Stimulated activated CD4-positive, alpha-beta T cell treated with anti-CD3 and anti-CD28 coated beads, Interleukin-4, amount 100 ng/mL, for 1 hour (primary cell): ENCODE results near the gene BICD1.
"Not testable (repeated sequence)": the region's sequence is repeated elsewhere in the genome, so short reads cannot be mapped to it uniquely, and the experiment has no call there.

Experiments
- DNase-seq: peaks from one replicate; pipeline ENCODE4 v3.0.0-alpha.2; 2020

Gene BICD1

GRCh38 chr12:32249777-32250176 lies 143.1 kb downstream of the BICD1 start:
- no peak for DNase-seq

DNA sequence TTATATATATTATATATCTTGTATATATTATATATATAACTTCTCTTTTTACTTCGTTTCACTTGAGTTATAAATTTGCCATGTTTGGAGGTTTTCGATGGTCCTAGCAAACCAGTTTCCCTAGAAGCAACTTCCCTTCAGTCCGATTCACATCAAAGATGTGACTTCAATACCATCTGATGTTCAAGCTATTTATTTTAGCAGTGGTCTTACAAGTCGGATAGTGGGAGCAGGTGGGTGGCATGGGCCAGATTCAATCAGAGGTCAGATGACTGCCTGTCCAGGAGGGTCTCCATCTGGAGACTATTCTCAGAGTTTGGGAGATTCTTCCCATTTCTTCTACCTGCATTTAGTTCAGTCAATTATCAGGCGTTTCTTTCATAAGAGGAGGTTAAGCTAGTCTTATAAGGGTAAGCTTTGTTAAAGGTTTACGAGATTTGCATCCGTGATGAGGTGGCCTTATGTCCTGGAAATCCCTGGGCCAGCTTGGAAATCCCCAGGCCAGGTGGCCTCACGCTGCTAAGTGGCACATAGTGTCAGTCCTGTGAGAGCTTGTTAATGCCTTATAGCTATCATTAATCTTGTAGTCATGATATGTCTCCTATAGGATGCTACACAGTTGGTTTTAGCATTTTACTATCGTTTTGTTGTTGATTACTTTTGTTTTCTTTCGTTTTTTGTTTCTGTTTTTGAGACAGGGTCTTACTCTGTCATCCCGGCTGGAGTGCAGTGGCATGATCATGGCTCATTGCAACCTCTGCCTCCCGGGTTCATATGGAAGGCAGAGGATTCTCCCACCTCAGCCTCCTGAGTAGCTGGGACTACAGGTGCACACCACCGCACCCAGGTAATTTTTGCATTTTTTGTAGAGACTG lies 145.8 kb downstream of the BICD1 start:
- no peak for DNase-seq

DNA sequence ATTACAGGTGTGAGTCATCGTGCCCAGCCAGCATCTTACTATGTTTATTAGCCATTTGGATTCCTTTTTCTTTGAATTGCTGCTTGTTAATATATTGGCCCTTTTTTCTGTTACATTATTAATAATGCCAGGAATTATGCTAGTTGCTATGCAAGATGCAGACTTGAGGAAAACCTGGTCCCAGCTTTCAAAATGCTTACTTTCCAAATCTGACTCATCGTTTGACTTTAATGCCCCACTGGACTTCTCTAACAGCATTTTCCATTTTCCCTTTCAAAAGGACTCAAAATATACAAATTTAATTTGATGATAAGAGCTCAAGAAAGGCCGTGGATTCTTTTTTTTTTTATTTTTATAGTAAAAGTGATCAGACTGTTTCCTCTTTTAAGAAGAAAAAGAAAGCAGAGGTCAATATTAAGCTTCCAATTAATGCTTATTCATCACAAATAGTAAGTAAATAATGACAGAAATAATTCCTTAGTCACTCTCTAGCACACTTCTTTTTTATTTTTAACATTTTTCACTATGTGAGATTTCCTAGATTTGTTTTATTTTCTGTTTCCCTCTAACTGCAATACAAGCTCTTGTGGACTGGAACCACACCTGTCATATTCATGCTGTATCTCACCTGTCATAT lies 146.6 kb downstream of the BICD1 start:
- DNase-seq: no peak

DNA sequence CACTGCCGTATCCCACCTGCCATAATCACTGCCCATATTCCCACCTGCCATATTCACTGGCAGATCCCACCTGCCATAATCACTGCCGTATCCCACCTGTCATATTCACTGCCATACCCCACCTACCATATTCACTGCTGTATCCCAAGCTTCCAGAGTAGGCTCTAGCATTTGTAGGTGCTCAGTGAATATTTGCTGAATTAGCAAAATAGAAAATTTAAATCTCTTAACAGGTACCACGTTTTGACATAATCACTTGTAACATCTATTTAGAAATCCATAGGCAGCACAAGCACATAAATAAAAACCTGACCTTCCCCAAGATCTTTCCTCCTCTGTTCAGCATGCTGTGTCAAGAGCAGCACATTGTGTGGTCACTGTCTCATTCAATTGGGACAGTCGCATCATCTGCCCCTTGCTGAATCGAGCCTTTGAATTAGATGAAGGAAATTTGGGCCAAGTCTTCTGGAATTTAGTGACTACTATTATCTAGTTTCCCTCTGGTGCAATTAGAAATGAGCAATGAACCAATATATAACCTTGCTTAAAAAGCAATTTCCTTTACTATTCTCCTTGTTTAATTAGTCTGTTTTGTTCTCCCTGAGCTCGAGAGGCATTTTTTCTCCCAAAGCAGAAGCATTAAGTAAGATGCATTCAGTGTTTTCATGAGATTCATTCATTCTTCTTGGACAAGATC lies 147.8 kb downstream of the BICD1 start:
- no peak for DNase-seq

DNA sequence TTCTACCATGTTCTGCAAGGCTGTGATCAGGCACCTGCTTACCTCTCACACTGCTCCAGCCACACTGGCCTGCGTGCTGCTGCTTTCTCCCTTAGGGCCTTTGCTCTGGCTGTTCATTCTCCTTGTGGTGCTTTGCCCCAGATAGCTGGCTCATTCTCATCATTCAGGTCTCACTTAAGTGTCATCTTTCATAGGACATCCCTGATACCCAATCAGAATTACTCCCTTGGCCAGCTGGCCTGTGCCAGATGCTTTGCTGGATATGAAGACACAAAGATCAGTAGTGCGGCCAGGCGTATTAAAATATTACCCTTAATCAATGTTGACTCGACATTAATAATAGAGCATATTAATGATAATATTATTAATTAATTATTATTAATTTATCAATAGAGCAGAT lies 148.9 kb downstream of the BICD1 start:
- no peak for DNase-seq

DNA sequence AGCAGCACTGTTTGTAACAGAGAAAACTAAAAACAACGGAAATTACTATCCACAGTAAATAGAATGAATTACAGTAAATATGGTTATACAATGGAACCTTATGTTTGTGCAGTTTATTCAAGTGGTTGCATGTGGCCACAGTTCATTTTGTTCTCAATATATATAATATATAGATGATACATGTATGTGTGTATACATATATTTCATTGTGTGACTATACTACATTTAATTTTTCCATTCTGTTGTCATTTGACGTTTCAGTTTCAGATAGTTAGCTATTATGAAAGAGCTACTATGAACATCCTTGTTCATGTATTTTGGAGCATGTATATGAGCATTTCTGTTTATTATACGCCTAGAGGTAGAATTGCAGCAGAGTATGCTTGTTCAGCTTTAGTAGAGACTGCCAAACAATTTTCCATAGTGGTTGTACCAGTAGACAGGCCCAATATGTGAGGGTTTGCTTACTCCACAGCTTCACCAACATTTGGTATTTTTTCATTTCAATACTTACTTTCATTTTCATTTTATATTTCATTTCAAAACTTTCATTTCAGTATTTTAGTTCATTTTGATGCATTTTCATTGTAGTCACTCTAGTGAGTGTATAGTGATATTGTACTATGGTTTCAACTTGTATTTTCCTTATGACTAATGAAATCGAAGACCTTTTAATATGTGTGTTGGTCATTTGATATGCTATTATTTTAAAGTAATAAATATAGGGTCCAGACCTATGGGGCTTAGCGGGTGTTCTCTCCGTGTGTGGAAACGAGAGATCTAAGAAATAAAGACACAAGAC lies 151.2 kb downstream of the BICD1 start:
- DNase-seq: no peak

DNA sequence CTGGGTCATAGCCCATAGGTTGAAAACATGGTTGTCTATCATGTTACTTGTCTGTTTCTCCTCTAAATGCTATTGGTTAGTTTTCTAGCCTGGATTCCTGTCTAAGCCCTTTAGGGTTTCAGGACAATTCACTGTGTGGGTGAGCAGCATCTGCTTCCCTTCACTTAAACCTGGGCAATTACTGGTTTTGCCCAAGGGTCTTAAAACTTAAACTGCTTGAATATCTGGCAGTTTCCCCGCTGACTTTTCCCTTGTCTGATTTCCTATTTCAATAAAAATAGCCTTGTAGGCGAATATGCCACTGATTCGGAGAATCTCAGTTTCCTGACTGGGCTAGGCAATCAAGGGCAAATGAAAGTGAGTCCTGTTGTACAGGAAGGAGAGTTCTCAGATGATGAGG lies 154.0 kb downstream of the BICD1 start:
- no peak for DNase-seq

GRCh38 chr12:32261638-32262037 lies 155.0 kb downstream of the BICD1 start:
- DNase-seq: no peak

- no peak for DNase-seq
These were observed 158.3 kb downstream of the BICD1 start for GRCh38 chr12:32264961-32265360.

GRCh38 chr12:32265456-32265855 lies 158.8 kb downstream of the BICD1 start:
- DNase-seq: no peak

DNA sequence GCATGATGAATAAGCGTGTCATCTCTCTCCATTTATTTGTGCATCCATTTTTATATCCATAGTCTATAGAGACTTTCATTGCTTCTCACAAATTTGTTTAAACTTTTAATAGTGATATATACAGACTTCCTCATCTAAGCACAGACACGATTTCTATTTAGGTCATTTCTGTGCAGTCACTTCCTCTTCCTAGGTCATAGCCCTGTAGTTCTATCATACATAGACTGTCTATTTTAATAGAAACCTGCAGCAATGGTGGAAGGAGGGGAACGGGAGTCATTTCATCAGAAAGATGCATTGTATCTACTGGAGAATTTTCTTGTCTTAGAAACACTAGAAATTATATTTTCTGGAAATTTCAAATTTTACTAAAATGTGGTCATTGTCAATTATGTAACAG lies 159.3 kb downstream of the BICD1 start:
- DNase-seq: no peak

DNA sequence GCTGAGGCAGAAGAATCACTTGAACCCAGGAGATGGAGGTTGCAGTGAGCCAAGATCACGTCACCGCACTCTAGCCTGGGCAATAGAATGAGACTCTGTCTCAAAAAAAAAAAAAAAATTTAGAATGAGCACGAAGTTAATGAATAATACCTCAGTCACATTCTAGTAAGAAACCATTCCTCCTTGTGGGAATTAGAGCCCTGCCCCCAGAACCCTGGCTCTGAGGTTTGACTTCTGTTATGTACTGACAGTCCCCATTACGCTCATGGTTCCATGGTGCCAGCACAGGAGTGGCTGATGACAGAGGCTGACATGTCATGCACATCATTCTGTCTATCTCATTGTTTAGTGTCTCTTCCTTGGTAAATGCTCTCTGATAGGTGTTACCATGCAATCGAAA lies 160.1 kb downstream of the BICD1 start:
- DNase-seq: no peak

DNA sequence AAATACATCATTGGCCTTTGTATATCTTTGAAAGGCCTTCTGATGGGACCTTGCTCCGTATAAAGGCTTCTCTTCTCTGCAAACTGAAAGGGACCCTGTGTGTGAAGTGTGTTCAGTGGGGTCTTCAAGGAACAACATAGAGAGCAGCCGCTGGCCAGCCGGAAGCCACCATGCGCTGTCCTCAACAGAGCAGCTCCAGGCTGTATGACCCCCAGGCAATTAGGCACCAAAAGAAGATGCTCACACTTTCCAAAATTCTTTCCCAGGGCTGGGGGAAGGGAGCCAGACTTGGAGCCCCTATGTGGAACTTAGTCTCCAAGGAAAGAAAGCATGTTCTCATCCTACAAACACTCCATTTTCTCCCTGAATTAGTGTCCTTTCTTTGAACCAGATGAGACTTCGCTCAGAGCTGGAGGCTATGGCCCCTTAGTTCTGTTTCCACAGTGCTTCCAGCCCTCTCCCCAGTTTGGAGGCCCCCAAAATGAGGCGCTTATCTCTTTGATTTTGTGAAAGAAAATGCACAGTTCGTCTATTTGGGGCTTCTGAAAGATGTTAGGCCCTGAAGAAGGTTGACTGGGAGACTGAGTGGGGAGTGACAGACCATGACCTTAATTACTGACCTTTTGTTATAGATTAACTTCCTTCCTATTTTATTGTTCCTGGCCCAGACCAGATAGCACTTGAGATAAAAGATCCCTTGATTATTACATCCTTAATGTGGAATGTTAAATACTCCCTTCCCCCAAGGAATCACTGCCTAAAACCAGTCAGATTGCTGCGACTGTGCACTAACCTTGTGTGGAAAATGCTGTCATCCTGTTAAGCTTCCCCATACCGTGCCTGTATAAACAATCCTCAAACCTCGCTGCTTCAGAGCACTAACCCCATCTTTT lies 164.4 kb downstream of the BICD1 start:
- DNase-seq: no peak

- DNase-seq: no peak
These were observed 165.8 kb downstream of the BICD1 start for GRCh38 chr12:32272465-32272864.

- no peak for DNase-seq
These were observed 166.4 kb downstream of the BICD1 start for GRCh38 chr12:32273063-32273522.

DNA sequence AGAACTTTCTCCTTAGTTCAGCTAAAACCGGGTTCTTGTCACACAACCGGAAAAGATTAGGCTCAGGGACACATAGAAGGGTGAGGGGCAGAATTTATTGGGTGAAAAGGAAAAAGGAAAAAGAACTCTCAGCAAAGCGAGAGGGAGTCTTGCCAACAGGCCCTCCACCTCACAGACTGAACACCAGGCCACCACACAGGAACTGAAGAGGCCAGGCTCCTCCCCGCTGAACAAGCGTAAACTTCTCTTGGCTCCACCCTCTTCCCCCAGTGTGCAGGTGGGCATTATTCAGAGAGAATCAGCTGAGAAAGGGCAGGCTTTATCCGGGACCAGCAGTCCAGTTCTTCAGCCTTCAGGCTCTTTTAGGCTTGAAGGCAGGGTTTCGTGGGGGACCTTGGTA lies 167.1 kb downstream of the BICD1 start:
- peak; percentile 29 for DNase-seq

- no peak for DNase-seq
These were observed 168.0 kb downstream of the BICD1 start for GRCh38 chr12:32274665-32275064.

GRCh38 chr12:32275520-32275919 lies 168.9 kb downstream of the BICD1 start:
- DNase-seq: not testable (repeated sequence)

GRCh38 chr12:32277774-32278173 lies 171.1 kb downstream of the BICD1 start:
- no peak for DNase-seq

- no peak for DNase-seq
These were observed 174.5 kb downstream of the BICD1 start for GRCh38 chr12:32281098-32281497.

- DNase-seq: no peak
These were observed 177.9 kb downstream of the BICD1 start for GRCh38 chr12:32284561-32284960.

DNA sequence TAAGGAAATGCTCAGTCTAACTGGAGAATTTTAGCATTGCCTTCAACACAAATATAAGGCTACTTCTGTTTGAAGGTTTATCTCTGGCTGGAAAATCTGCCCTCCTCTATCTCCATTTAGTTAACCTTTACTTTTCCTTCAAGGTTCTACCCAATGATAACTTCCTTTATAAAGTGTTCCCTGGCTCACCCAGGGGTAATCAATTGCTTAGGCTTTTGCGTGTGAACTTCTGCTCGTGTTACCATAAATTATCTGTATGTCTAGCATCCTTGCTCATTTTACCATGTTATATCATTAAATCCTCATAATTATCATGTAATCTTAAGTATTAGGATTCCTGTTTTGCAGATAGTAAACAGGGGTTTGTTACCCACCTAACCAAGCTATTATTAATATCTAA lies 178.4 kb downstream of the BICD1 start:
- DNase-seq: no peak
